Measurements from ENCODE around the gene ACTL9.

The ACTL9 gene

DNA sequence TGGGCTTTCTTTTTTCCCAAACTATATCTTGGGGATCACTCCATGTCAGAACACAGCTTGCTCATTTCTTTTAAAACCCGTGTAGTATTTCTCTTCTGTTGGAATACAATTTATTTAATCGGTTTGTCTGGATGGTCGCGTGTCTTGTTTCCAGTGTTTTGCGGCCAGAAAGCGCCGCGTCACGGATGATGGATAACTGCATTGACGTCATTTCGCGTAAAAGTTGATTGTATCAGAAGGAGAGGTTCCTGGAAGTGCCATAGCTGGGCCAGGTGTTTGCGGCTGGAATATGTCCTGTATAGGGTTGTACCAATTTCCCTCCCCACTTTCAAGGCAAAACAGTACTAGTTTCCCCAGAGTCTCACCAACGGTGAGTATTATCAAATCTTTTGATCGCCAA lies 9.7 kb downstream of the ACTL9 start:
- Histone ChIP-seq H3K36me3 (no peaks in the 10 kb centered on the region), H3K27me3 (no peaks in the 10 kb centered on the region), H3K4me1 (no peaks in the 10 kb centered on the region), H3K4me3 (ENCODE audit: low read depth, low read length) (no peak overlapping the region), H3K9me3 (no peaks in the 10 kb centered on the region)
- TF ChIP-seq CTCF (IDR thresholded peaks at IDR 0.05; ENCODE audit: low read depth, low read length), result no peak
- DNase-seq, result no peak

- no peak for TF ChIP-seq CTCF (IDR thresholded peaks at IDR 0.05; ENCODE audit: low read depth, low read length)
- Histone ChIP-seq H3K9me3 (no peaks in the 10 kb centered on the region), H3K27me3 (no peaks in the 10 kb centered on the region), H3K4me3 (ENCODE audit: low read depth, low read length) (no peak overlapping the region), H3K4me1 (no peaks in the 10 kb centered on the region), H3K36me3 (no peaks in the 10 kb centered on the region)
- DNase-seq, result no peak
Observed at GRCh38 chr19:8686549-8686948, 12.0 kb downstream of the ACTL9 start.

GRCh38 chr19:8684001-8684902 lies 14.3 kb downstream of the ACTL9 start:
- no peak for TF ChIP-seq CTCF (IDR thresholded peaks at IDR 0.05; ENCODE audit: low read depth, low read length)
- Histone ChIP-seq H3K36me3 (no peaks in the 10 kb centered on the region), H3K27me3 (no peaks in the 10 kb centered on the region), H3K4me1 (no peaks in the 10 kb centered on the region), H3K4me3 (ENCODE audit: low read depth, low read length) (no peak overlapping the region), H3K9me3 (no peaks in the 10 kb centered on the region)
- no peak for DNase-seq

DNA sequence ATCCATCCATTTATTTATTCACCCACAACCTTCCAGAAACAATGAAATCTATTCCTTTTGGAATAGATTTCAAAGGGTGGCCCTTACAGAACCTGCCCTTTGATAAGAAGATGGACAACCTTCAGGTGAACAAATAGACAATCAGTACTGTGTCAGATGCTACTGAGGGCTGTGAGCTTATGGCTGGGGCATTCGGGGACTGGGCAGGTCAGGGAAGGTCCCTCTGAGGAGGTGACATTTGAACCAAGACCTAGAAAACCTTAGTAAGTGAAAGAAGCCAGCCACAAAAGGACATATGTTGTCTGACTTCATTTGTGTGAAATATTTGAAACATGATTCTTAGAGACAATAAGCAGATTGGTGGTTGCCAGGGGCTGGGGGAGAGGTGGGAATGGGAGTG lies 15.7 kb downstream of the ACTL9 start:
- Histone ChIP-seq H3K4me3 (ENCODE audit: low read depth, low read length) (no peak overlapping the region), H3K36me3 (no peaks in the 10 kb centered on the region), H3K9me3 (no peaks in the 10 kb centered on the region), H3K4me1 (no peaks in the 10 kb centered on the region), H3K27me3 (no peaks in the 10 kb centered on the region)
- TF ChIP-seq CTCF (IDR thresholded peaks at IDR 0.05; ENCODE audit: low read depth, low read length), result no peak
- DNase-seq, result no peak

DNA sequence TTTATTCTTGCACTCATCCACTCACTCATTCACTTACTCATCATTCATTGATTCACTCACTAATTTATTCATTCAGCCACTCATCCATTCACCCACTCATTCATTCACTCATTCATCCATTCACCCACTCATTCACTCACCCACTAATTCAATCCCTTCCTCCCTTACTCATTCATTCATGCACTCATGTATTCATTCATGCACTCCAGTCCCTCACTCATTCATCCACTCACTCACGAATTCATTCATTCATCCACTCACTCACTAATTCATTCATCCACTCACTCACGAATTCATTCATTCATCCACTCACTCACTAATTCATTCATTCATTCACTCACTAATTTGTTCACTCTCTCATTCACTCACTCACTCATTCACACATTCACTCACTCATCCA lies 16.1 kb downstream of the ACTL9 start:
- DNase-seq, result no peak
- Histone ChIP-seq H3K9me3 (no peaks in the 10 kb centered on the region), H3K4me3 (ENCODE audit: low read depth, low read length) (no peak overlapping the region), H3K4me1 (no peaks in the 10 kb centered on the region), H3K36me3 (no peaks in the 10 kb centered on the region), H3K27me3 (no peaks in the 10 kb centered on the region)
- no peak for TF ChIP-seq CTCF (IDR thresholded peaks at IDR 0.05; ENCODE audit: low read depth, low read length)

GRCh38 chr19:8681345-8682029 lies 17.1 kb downstream of the ACTL9 start:
- Histone ChIP-seq H3K36me3 (no peaks in the 10 kb centered on the region), H3K9me3 (no peaks in the 10 kb centered on the region), H3K4me1 (no peaks in the 10 kb centered on the region), H3K27me3 (no peaks in the 10 kb centered on the region), H3K4me3 (ENCODE audit: low read depth, low read length) (no peak overlapping the region)
- DNase-seq, result no peak
- TF ChIP-seq CTCF (IDR thresholded peaks at IDR 0.05; ENCODE audit: low read depth, low read length), result no peak
